IMR-90 (cell line): Measurements from ENCODE around the gene MAOB. TPM values are rescaled to one million over a fixed set of nuclear protein-coding genes. Genes with fewer than 3 reads are reported as not detected.

Source experiments
- ATAC-seq: fragments of 200-7000 bp; cut with Tn5 transposase; 2 replicates; pipeline ENCODE4 v1.9.1; 2020; ENCODE audit warnings: low read depth, mild to moderate bottlenecking, moderate library complexity
- BruUV-seq: library from RNA; stranded (reverse); fragments of 400-500 nt; replicated peaks from 2 replicates; lab custom pipeline; 2021; lab: Mats Ljungman, UMichigan
- CTCF ChIA-PET: fragments of 300-600 bp; formaldehyde crosslinking; extraction: SDS; loops from one replicate; lab custom pipeline; 2021; ENCODE audit warnings: antibody characterized with exemption; lab: Yijun Ruan, JAX
- POLR2A ChIA-PET: fragments of 300-600 bp; sonication (Branson Sonifier 250); formaldehyde crosslinking; loops from one replicate; lab custom pipeline; 2022; ENCODE audit warnings: antibody characterized with exemption; ENCODE audit not compliant: unreplicated experiment; lab: Charles Lee
- DNase-seq: peaks from one replicate; pipeline ENCODE4 v3.0.0; 2013
- H2AFZ ChIP-seq: replicated peaks from 2 replicates; pipeline ENCODE3; 2013; ENCODE audit warnings: low read length, mild to moderate bottlenecking; ENCODE audit not compliant: poor library complexity
- H2AK5ac ChIP-seq: 2 replicates; pipeline ENCODE4 v1.6.1; 2013; ENCODE audit warnings: low read depth, low read length, inconsistent platforms
- H2AK9ac ChIP-seq: replicated peaks from 2 replicates; pipeline ENCODE3; 2013; ENCODE audit warnings: mild to moderate bottlenecking, low read depth, low read length, moderate library complexity; ENCODE audit not compliant: poor library complexity
- H2BK120ac ChIP-seq: 2 replicates; pipeline ENCODE4 v1.6.1; 2013; ENCODE audit warnings: low read depth, low read length, inconsistent platforms
- H2BK15ac ChIP-seq: 3 replicates; pipeline ENCODE4 v1.6.1; 2013; ENCODE audit warnings: low read depth, low read length, inconsistent platforms
- H2BK20ac ChIP-seq: 2 replicates; pipeline ENCODE4 v1.6.1; 2013; ENCODE audit warnings: low read depth, mild to moderate bottlenecking, inconsistent platforms, low read length, moderate library complexity
- H2BK5ac ChIP-seq: 2 replicates; pipeline ENCODE4 v1.6.1; 2013; ENCODE audit warnings: mild to moderate bottlenecking, low read depth, low read length, inconsistent platforms; ENCODE audit not compliant: poor library complexity, severe bottlenecking
- H3K14ac ChIP-seq: replicated peaks from 2 replicates; pipeline ENCODE4 v1.6.1; 2013; ENCODE audit warnings: low read depth, low read length, inconsistent platforms
- H3K18ac ChIP-seq: 2 replicates; pipeline ENCODE4 v1.6.1; 2013; ENCODE audit warnings: low read depth, low read length, control low read depth
- H3K23ac ChIP-seq: 2 replicates; pipeline ENCODE4 v1.6.1; 2013; ENCODE audit warnings: low read depth, low read length, inconsistent platforms
- H3K27ac ChIP-seq: 2 replicates; pipeline ENCODE4 v1.5.1; 2013; ENCODE audit warnings: mild to moderate bottlenecking, control low read depth, low read length; ENCODE audit not compliant: insufficient read depth
- H3K27me3 ChIP-seq: 2 replicates; pipeline ENCODE4 v1.6.1; 2013; ENCODE audit warnings: low read length; ENCODE audit not compliant: control insufficient read depth, insufficient read depth
- H3K36me3 ChIP-seq: 2 replicates; pipeline ENCODE4 v1.6.1; 2013; ENCODE audit warnings: low read length, mixed read lengths; ENCODE audit not compliant: control insufficient read depth, insufficient read depth
- H3K4ac ChIP-seq: 2 replicates; pipeline ENCODE4 v1.6.1; 2013; ENCODE audit warnings: low read depth, low read length, inconsistent platforms
- H3K4me1 ChIP-seq: 2 replicates; pipeline ENCODE4 v1.6.1; 2013; ENCODE audit warnings: low read length, mixed read lengths; ENCODE audit not compliant: control insufficient read depth, insufficient read depth
- H3K4me2 ChIP-seq: 2 replicates; pipeline ENCODE4 v1.6.1; 2013; ENCODE audit warnings: low read depth, mild to moderate bottlenecking, control low read depth, low read length, moderate library complexity
- H3K4me3 ChIP-seq: 2 replicates; pipeline ENCODE4 v1.5.1; 2013; ENCODE audit warnings: low read depth, mild to moderate bottlenecking, control low read depth, low read length, moderate library complexity; ENCODE audit not compliant: insufficient read depth
- H3K56ac ChIP-seq: 2 replicates; pipeline ENCODE4 v1.6.1; 2013; ENCODE audit warnings: low read length, inconsistent platforms; ENCODE audit not compliant: insufficient read depth; ENCODE audit errors: extremely low read depth
- H3K79me1 ChIP-seq, 2 experiments: 2 replicates each; pipeline ENCODE4 v1.6.1; 2013; ENCODE audit warnings: low read length in 2 of 2, inconsistent platforms in 1 of 2, low read depth in 1 of 2
- H3K9ac ChIP-seq: 2 replicates; pipeline ENCODE4 v1.6.1; 2013; ENCODE audit warnings: low read depth, low read length, control low read depth
- H3K9me1 ChIP-seq: 2 replicates; pipeline ENCODE4 v1.6.1; 2013; ENCODE audit warnings: low read length, inconsistent platforms; ENCODE audit not compliant: insufficient read depth
- H3K9me3 ChIP-seq: 2 replicates; pipeline ENCODE4 v1.6.1; 2013; ENCODE audit warnings: low read length; ENCODE audit not compliant: control insufficient read depth, insufficient read depth
- H4K20me1 ChIP-seq: 2 replicates; pipeline ENCODE4 v1.6.1; 2013; ENCODE audit warnings: low read length, inconsistent platforms; ENCODE audit not compliant: insufficient read depth
- H4K5ac ChIP-seq: 2 replicates; pipeline ENCODE4 v1.6.1; 2013; ENCODE audit warnings: mild to moderate bottlenecking, low read depth, low read length, control low read depth
- H4K8ac ChIP-seq, 2 experiments: 2 replicates each; pipeline ENCODE4 v1.6.1; 2013; ENCODE audit warnings: low read depth in 2 of 2, low read length in 2 of 2, control low read depth in 1 of 2, inconsistent platforms in 1 of 2
- H4K91ac ChIP-seq: 2 replicates; pipeline ENCODE4 v1.6.1; 2013; ENCODE audit warnings: low read depth, low read length, inconsistent platforms; ENCODE audit not compliant: insufficient read depth
- BHLHE40 ChIP-seq: fragments of 150-350 bp; IDR thresholded peaks from 2 replicates; pipeline ENCODE4 v1.6.1; 2016; ENCODE audit warnings: mild to moderate bottlenecking, low read depth, low read length
- CEBPB ChIP-seq: IDR thresholded peaks from 2 replicates; pipeline ENCODE4 v1.6.1; 2012; ENCODE audit warnings: low read depth, low read length, improper control_type of control experiment
- CHD1 ChIP-seq: IDR thresholded peaks from 2 replicates; pipeline ENCODE4 v1.6.1; 2012; ENCODE audit warnings: low read depth, low read length, improper control_type of control experiment
- MAFK ChIP-seq: IDR thresholded peaks from 2 replicates; pipeline ENCODE4 v1.6.1; 2012; ENCODE audit warnings: low read depth, low read length, improper control_type of control experiment
- MAZ ChIP-seq: IDR thresholded peaks from 2 replicates; pipeline ENCODE4 v1.6.1; 2012; ENCODE audit warnings: low read depth, mild to moderate bottlenecking, low read length, improper control_type of control experiment, moderate library complexity, borderline replicate concordance
- NFE2L2 ChIP-seq: fragments of 150-350 bp; IDR thresholded peaks from 2 replicates; pipeline ENCODE4 v1.6.1; 2016; ENCODE audit warnings: low read depth, mild to moderate bottlenecking, low read length
- POLR2A ChIP-seq: IDR thresholded peaks from 2 replicates; pipeline ENCODE4 v1.6.1; 2012; ENCODE audit warnings: mild to moderate bottlenecking, low read depth, low read length
- RAD21 ChIP-seq: IDR thresholded peaks from 2 replicates; pipeline ENCODE4 v1.6.1; 2012; ENCODE audit warnings: low read length, improper control_type of control experiment
- RCOR1 ChIP-seq: IDR thresholded peaks from 2 replicates; pipeline ENCODE4 v1.6.1; 2012; ENCODE audit warnings: mild to moderate bottlenecking, low read length, improper control_type of control experiment; ENCODE audit not compliant: insufficient replicate concordance
- RFX5 ChIP-seq: IDR thresholded peaks from 2 replicates; pipeline ENCODE4 v1.8.0; 2012; ENCODE audit warnings: low read depth, mild to moderate bottlenecking, low read length, moderate library complexity
- SMC3 ChIP-seq: fragments of 150-350 bp; IDR thresholded peaks from 2 replicates; pipeline ENCODE4 v1.6.1; 2016; ENCODE audit warnings: low read depth, mild to moderate bottlenecking, antibody characterized with exemption, low read length, moderate library complexity
- WGBS, 2 experiments: methylation state at CpG; one replicate each; pipeline versions ENCODE4 v1.1.5 to v1.1.7; 2013; ENCODE audit warnings: missing lambda C conversion rate in 2 of 2; ENCODE audit not compliant: insufficient read length in 1 of 2; ENCODE audit errors: extremely low coverage in 2 of 2; 5-methylcytosine and 5-hydroxymethylcytosine counted together
- dilution Hi-C: fragments of 300-500 bp; cut with HindIII; formaldehyde crosslinking; loops from one replicate; pipeline ENCODE4 v1.14.3; 2018; ENCODE audit warnings: low sequenced_read_pairs; ENCODE audit not compliant: unreplicated experiment
- in situ Hi-C: fragments of 300-500 bp; cut with MboI; formaldehyde crosslinking; loops from 3 replicates; pipeline ENCODE4 v1.14.3; 2019; ENCODE audit warnings: low sequenced_read_pairs, inconsistent platforms, mixed read lengths
- intact Hi-C: fragments of 100-400 bp; cut with micrococcal nuclease; formaldehyde crosslinking; loops from 2 replicates; pipeline ENCODE4 v1.10.0; 2022
- polyA plus RNA-seq, 3 experiments: library from polyadenylated mRNA; depleted of rRNA; stranded (reverse); fragments of >200 nt; gene quantifications; 2 replicates each; pipeline ENCODE4 v1.2.3, GENCODE V29; 2012; ENCODE audit warnings: low replicate concordance in 1 of 3
- total RNA-seq: library from RNA; depleted of rRNA; stranded (reverse); fragments of >200 nt; gene quantifications from 2 replicates; pipeline ENCODE4 v1.2.3, GENCODE V29; 2012
- TF ChIP-seq, protein P1 (sequence below): fragments of 150-350 bp; IDR thresholded peaks from 2 replicates; pipeline ENCODE4 v1.6.1; 2016; ENCODE audit warnings: low read depth, mild to moderate bottlenecking, low read length, moderate library complexity, borderline replicate concordance
- TF ChIP-seq, protein P2 (sequence below): fragments of 150-350 bp; IDR thresholded peaks from 2 replicates; pipeline ENCODE4 v1.6.1; 2017; ENCODE audit warnings: mild to moderate bottlenecking, antibody characterized with exemption, low read length, low read depth

The MAOB gene
- total and polyA plus RNA-seq, 2 of the 4 experiments (the other 2 are of a cell fraction): 0.36 to 0.46 TPM

DNA sequence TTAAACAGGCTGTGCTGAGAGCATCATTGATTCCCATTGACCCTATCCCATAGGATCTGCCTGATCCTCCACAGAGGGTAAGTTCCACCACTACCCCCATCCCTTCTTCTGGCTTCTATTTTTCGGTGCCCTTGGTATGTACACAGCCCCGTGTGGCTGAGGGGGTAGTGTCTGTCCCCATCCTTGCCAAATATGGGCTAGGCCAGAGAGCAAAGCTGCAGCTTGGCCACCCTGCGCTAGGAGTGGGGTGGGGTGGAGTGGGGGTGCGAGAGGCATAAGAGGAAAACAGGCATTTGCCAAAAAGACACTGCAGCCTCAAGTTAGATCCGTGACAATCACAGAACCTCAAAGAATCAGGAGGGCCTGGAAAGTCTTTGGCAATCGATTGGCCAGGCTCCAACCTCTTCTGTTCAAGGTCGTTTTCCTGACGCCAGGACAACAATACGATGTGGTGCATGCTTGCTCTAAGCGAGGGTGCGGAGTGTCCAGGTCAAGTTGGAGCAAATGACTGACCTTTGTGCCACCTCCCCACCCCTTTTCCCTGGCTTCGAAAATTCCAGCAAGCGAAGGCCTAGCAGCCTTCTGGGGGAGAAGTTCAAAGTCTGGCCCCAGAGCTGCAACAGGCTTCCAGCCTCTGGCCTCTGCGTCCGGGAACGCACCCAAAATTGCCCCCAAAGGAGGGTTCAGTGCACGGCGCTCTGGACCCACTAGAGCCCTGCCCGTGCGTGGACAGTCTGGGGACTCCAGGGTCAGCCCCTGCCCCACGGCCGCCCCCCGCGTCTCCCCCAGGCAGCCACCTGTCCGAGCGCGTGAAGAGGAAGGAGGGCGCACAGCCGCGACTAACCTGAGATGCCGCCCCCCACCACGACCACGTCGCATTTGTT lies 598 bp downstream of the MAOB start:
- ATAC-seq (no peak), DNase-seq (no peak)
- no peaks in the 10 kb centered on the region for H3K79me1 ChIP-seq
- H3K36me3 ChIP-seq: no peaks in the 10 kb centered on the region
- TF ChIP-seq RFX5: no peak
- TF ChIP-seq, protein P1, sequence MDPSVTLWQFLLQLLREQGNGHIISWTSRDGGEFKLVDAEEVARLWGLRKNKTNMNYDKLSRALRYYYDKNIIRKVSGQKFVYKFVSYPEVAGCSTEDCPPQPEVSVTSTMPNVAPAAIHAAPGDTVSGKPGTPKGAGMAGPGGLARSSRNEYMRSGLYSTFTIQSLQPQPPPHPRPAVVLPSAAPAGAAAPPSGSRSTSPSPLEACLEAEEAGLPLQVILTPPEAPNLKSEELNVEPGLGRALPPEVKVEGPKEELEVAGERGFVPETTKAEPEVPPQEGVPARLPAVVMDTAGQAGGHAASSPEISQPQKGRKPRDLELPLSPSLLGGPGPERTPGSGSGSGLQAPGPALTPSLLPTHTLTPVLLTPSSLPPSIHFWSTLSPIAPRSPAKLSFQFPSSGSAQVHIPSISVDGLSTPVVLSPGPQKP: no peak
- TF ChIP-seq POLR2A: no peak
- TF ChIP-seq MAZ: no peak
- TF ChIP-seq CHD1: no peak
- TF ChIP-seq BHLHE40: no peak
- TF ChIP-seq NFE2L2: no peak
- no peak for TF ChIP-seq SMC3
- no peak for TF ChIP-seq MAFK
- TF ChIP-seq, protein P2, sequence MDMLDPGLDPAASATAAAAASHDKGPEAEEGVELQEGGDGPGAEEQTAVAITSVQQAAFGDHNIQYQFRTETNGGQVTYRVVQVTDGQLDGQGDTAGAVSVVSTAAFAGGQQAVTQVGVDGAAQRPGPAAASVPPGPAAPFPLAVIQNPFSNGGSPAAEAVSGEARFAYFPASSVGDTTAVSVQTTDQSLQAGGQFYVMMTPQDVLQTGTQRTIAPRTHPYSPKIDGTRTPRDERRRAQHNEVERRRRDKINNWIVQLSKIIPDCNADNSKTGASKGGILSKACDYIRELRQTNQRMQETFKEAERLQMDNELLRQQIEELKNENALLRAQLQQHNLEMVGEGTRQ: no peak
- TF ChIP-seq RAD21: no peak
- TF ChIP-seq CEBPB: no peak
- no peak for TF ChIP-seq RCOR1
- H3K4ac ChIP-seq: no peak overlapping the region
- no peak overlapping the region for H3K4me3 ChIP-seq
- ChIA-PET CTCF (no interaction called here), POLR2A (no interaction called here)
- H4K91ac ChIP-seq: no peak overlapping the region
- H3K4me1 ChIP-seq: no peaks in the 10 kb centered on the region
- H2AK9ac ChIP-seq: no peak overlapping the region
- no peak overlapping the region for H2BK5ac ChIP-seq
- no peak overlapping the region for H3K9ac ChIP-seq
- H3K18ac ChIP-seq: no peak overlapping the region
- no peak overlapping the region for H2BK20ac ChIP-seq
- in situ Hi-C loops: no loop called here
- no peak overlapping the region for H3K23ac ChIP-seq
- H4K20me1 ChIP-seq: no peaks in the 10 kb centered on the region
- H2BK120ac ChIP-seq: no peak overlapping the region
- H4K8ac ChIP-seq: no peak overlapping the region
- peaks cover 17% of the 10 kb centered on the region for H3K27me3 ChIP-seq
- H3K56ac ChIP-seq: no peak overlapping the region
- H3K4me2 ChIP-seq: no peak overlapping the region
- H3K9me3 ChIP-seq: no peaks in the 10 kb centered on the region
- no peak overlapping the region for H4K5ac ChIP-seq
- H2AFZ ChIP-seq: no peak overlapping the region
- H2AK5ac ChIP-seq: no peak overlapping the region
- dilution Hi-C loops: no loop called here
- intact Hi-C loops: no loop called here
- no peak overlapping the region for H2BK15ac ChIP-seq
- no peak overlapping the region for H3K27ac ChIP-seq
- no peaks in the 10 kb centered on the region for H3K9me1 ChIP-seq
- no peak overlapping the region for H3K14ac ChIP-seq
- 32% methylated on average over 6 of the region's 34 CpGs; no CpG with 5 or more reads in 1 of the 2 experiments for WGBS, 2 experiments
- BruUV-seq: no TSS peak
